Activated T-helper 17 cell treated with anti-CD3 and anti-CD28 coated beads, Interleukin-2, amount 50 U/mL, for 72 hours (primary cell): ENCODE results near the gene SMTN. TPM values are rescaled to one million over a fixed set of nuclear protein-coding genes. Genes with fewer than 3 reads are reported as not detected.
A peak's percentile ranks its signal among the peaks of the same experiment; 100 is the strongest.

Experiments used
- ATAC-seq: fragments of 150-1000 bp; cut with Tn5 transposase; replicated peaks from 2 replicates; pipeline ENCODE4 v1.10.0; 2021; ENCODE audit warnings: mild to moderate bottlenecking, moderate library complexity
- H3K27ac Mint-ChIP-seq: one replicate; pipeline ENCODE4 v1.8.0; 2022; ENCODE audit warnings: mixed read lengths
- H3K27me3 Mint-ChIP-seq: one replicate; pipeline ENCODE4 v1.8.0; 2022; ENCODE audit warnings: mixed read lengths
- H3K36me3 Mint-ChIP-seq: one replicate; pipeline ENCODE4 v1.8.0; 2022; ENCODE audit warnings: low read depth, mild to moderate bottlenecking, mixed read lengths
- H3K4me1 Mint-ChIP-seq: one replicate; pipeline ENCODE4 v1.8.0; 2022; ENCODE audit warnings: mixed read lengths
- H3K4me3 Mint-ChIP-seq: one replicate; pipeline ENCODE4 v1.8.0; 2022; ENCODE audit warnings: mild to moderate bottlenecking, mixed read lengths
- H3K9me3 Mint-ChIP-seq: one replicate; pipeline ENCODE4 v1.8.0; 2022; ENCODE audit warnings: mixed read lengths
- total RNA-seq, 2 donors: library from RNA; stranded (reverse); gene quantifications; one replicate each; pipeline ENCODE4 v1.2.3, GENCODE V29; 2022

SMTN gene
- total RNA-seq, 2 donors from 2014 or later: 42.6 to 58.4 TPM

DNA sequence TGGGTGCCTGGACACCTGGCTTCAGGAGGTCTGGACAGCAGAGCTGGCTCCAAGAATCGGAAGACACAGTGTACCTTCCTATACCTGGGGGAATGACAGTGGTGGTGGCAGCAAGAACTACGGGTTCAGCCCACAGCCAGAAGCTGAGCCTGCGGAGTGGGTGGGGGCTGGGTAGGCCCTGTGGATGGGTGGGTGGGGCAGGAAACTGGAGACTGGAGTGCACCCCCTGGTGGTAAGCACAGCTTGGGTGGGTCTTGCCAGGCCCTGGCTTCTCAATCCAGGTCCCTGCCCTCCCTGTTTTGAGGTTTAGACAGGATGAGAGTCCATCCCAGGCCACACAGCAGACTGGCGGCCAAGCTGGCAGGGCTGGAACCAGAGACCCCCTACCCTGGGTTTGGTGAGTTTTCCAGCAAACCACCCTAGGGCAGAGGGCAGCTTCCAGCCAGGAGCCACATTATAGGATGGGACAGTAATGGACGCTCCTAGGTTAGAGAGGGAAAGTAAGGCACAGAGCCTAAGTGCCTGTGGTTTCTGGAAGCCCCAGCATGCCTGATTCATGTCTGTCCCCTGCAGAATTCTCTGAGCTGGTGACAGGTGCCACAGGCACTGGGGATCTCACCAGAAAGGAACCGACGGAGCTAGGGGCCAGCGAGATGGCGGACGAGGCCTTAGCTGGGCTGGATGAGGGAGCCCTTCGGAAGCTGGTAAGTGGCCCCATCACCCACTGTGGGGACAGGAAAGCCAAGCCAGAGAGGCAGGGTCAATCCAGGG, 1.7 kb downstream of the SMTN start:
- no peak for ATAC-seq
- Mint-ChIP-seq H3K4me3 (peak overlapping the region; percentile 86), H3K27ac (peak overlapping the region; percentile 76), H3K9me3 (no peaks in the 10 kb centered on the region), H3K36me3 (no peaks in the 10 kb centered on the region), H3K4me1 (peaks cover 13% of the 10 kb centered on the region), H3K27me3 (no peaks in the 10 kb centered on the region)

DNA sequence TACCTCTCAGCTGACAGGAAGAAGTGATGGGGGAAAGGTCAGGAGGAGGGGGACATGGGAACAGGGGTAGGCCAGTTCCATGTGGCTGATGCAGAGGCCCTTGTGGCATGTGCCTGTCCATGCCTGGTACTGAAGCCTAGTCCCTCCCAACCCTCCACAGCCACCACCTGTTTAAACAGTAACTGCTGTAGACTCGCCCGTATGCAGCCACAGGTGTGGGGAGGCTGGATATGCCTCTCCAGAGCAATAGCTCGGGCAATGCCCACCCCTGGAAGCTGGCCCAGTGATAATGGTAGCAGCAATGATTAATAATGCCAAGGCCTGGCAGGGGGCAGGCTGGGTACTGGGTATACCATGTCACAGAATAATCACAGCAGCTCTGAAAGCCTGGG, 2.3 kb downstream of the SMTN start:
- Mint-ChIP-seq H3K27ac (no peak overlapping the region), H3K9me3 (no peaks in the 10 kb centered on the region), H3K4me1 (peaks cover 13% of the 10 kb centered on the region), H3K27me3 (no peaks in the 10 kb centered on the region), H3K36me3 (no peaks in the 10 kb centered on the region), H3K4me3 (peak overlapping the region; percentile 86)
- no peak for ATAC-seq

GRCh38 chr22:31083923-31084810, 3.0 kb downstream of the SMTN start:
- no peak for ATAC-seq

GRCh38 chr22:31084811-31085492, 3.8 kb downstream of the SMTN start:
- Mint-ChIP-seq H3K27me3 (no peaks in the 10 kb centered on the region), H3K36me3 (no peaks in the 10 kb centered on the region), H3K4me1 (peaks cover 13% of the 10 kb centered on the region), H3K27ac (peak overlapping the region; percentile 82), H3K4me3 (peak overlapping the region; percentile 86), H3K9me3 (no peaks in the 10 kb centered on the region)
- ATAC-seq: peak; percentile 87

More at GRCh38 chr22:31083923-31084810, 3.0 kb downstream of the SMTN start:
- Mint-ChIP-seq H3K27me3 (no peaks in the 10 kb centered on the region), H3K9me3 (no peaks in the 10 kb centered on the region), H3K27ac (peak overlapping the region; percentile 65), H3K4me3 (peak overlapping the region; percentile 86), H3K4me1 (peaks cover 13% of the 10 kb centered on the region), H3K36me3 (no peaks in the 10 kb centered on the region)

DNA sequence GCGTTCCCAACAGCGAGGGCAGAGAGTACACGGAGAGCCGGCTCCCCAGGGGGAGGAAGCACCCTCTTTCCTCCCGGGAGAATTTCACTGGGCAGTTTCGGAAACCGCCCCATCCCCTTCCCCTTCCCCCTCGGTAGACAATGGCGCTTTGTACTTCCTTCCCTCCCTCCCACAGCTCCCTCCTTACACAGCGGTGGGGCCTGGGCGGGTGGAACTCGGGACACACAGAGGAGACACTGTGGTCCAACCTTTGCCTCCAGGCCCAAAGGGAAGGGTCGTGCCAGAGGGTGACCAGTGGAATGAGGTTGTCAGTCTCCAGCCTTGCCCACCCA, 4.3 kb downstream of the SMTN start:
- H3K4me3 Mint-ChIP-seq: peak overlapping the region; percentile 86
- H3K27me3 Mint-ChIP-seq: no peaks in the 10 kb centered on the region
- peaks cover 13% of the 10 kb centered on the region for H3K4me1 Mint-ChIP-seq
- peak overlapping the region; percentile 82 for H3K27ac Mint-ChIP-seq
- no peaks in the 10 kb centered on the region for H3K9me3 Mint-ChIP-seq
- ATAC-seq: no peak
- H3K36me3 Mint-ChIP-seq: no peaks in the 10 kb centered on the region

GRCh38 chr22:31085928-31086327, 4.8 kb downstream of the SMTN start:
- no peak for ATAC-seq
- H3K9me3 Mint-ChIP-seq: no peaks in the 10 kb centered on the region
- no peaks in the 10 kb centered on the region for H3K27me3 Mint-ChIP-seq
- H3K4me1 Mint-ChIP-seq: peaks cover 13% of the 10 kb centered on the region
- H3K27ac Mint-ChIP-seq: peak overlapping the region; percentile 82
- peak overlapping the region; percentile 86 for H3K4me3 Mint-ChIP-seq
- no peaks in the 10 kb centered on the region for H3K36me3 Mint-ChIP-seq

DNA sequence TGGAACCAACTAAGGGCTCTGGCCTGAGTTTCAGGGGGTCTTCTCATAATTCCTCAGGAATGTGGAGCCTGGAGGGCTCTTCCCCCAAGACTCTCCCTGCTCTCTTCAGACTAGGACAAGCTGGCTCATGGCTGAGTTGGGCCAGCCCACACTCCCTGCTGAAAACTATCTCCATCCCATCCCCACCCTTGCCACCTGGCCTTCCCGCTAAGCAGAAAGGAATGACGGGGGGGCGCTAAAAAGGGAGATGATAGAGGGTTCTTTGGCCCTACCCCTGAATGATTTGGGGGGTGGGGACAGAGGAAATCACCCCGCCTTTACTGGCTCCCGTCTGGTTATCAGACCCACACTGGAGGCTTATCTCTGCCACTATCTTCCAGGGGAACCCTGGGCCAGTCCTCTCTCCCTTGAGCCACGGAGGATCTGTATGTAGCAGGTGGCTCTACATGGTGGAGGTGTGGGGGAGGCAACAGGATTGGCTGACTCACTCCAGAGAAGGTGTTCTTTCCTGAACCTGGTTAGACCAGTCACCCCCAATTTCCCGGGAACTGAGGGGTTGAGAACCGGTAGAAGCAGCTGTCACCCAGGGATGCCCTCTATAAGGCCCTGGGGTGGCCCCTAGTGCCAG, 5.7 kb downstream of the SMTN start:
- Mint-ChIP-seq H3K4me3 (no peak overlapping the region), H3K27me3 (no peaks in the 10 kb centered on the region), H3K9me3 (no peaks in the 10 kb centered on the region), H3K4me1 (peaks cover 9% of the 10 kb centered on the region), H3K27ac (no peak overlapping the region), H3K36me3 (no peaks in the 10 kb centered on the region)
- no peak for ATAC-seq

DNA sequence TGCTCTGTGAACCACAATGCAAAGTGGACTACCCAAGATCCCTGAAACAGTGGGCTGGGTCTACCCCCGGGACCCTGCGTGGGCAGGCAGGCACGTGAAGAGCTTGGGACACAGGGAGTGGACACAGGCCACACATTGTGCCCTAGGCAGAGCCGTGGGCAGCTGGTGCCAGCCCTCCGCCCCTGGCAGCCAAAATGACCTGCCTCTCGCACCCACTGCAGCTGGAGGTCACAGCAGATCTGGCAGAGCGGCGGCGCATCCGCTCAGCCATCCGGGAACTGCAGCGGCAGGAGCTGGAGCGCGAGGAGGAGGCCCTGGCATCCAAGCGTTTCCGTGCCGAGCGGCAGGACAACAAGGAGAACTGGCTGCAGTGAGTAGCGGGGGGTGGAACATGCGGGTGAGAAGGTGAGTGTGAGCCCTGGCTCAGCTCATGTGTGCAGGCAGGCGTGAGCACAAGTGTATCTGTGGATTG, 6.7 kb downstream of the SMTN start:
- Mint-ChIP-seq H3K27ac (no peak overlapping the region), H3K4me1 (no peaks in the 10 kb centered on the region), H3K36me3 (no peaks in the 10 kb centered on the region), H3K4me3 (no peak overlapping the region), H3K9me3 (no peaks in the 10 kb centered on the region), H3K27me3 (no peaks in the 10 kb centered on the region)
- no peak for ATAC-seq

GRCh38 chr22:31088233-31088986, 7.3 kb downstream of the SMTN start:
- Mint-ChIP-seq H3K4me3 (no peak overlapping the region), H3K9me3 (no peaks in the 10 kb centered on the region), H3K36me3 (no peaks in the 10 kb centered on the region)

GRCh38 chr22:31089160-31090100, 8.3 kb downstream of the SMTN start:
- no peak overlapping the region for H3K27ac Mint-ChIP-seq
- H3K4me3 Mint-ChIP-seq: no peak overlapping the region
- H3K27me3 Mint-ChIP-seq: no peaks in the 10 kb centered on the region
- ATAC-seq: no peak
- no peaks in the 10 kb centered on the region for H3K9me3 Mint-ChIP-seq
- no peaks in the 10 kb centered on the region for H3K36me3 Mint-ChIP-seq
- H3K4me1 Mint-ChIP-seq: no peaks in the 10 kb centered on the region

More at GRCh38 chr22:31088233-31088986, 7.3 kb downstream of the SMTN start:
- ATAC-seq: no peak
- H3K27ac Mint-ChIP-seq: no peak overlapping the region
- no peaks in the 10 kb centered on the region for H3K27me3 Mint-ChIP-seq
- no peaks in the 10 kb centered on the region for H3K4me1 Mint-ChIP-seq

DNA sequence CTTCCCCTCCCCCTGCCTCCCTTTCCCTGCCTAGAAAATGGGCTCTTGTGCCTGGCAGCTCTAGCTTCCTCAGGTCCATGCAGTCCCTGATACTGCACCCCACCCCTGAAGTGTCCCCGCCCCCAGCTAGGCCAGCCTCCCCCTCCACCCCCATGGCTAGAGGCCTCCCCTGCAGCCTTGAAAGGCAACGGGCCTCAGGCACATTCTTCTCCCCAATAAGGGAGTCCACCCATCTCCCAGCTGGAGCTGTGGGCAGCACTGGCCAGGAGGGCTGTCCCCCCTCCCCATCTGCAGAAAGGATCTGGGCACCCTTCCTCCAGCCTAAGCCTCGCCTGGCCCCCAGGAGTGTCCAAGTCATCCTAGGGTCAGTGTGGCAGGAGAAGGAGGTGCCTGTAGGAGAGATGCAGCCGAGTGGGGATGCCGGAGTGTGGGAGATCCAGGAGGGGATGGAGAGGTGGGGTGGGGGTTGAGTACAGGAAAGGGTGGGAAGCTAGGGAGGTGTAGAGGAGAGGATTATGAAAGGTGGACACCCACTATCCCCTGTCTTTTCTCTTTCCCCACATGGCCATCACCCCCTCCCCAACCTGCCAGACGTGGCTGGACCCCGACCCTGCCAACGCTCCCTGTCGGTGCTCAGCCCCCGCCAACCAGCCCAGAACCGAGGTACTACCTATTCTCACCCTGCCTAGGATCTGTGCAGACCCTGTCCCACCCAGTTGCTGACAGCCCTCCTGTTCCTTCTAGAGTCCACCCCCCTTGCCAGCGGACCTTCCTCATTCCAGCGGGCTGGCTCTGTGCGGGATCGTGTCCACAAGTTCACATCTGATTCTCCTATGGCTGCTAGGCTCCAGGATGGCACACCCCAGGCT, 9.3 kb downstream of the SMTN start:
- Mint-ChIP-seq H3K4me1 (no peaks in the 10 kb centered on the region), H3K36me3 (no peaks in the 10 kb centered on the region), H3K27ac (no peak overlapping the region), H3K4me3 (no peak overlapping the region), H3K9me3 (no peaks in the 10 kb centered on the region), H3K27me3 (no peaks in the 10 kb centered on the region)
- ATAC-seq: no peak
